ENCODE measurements around the gene LDLRAD3.

DNA sequence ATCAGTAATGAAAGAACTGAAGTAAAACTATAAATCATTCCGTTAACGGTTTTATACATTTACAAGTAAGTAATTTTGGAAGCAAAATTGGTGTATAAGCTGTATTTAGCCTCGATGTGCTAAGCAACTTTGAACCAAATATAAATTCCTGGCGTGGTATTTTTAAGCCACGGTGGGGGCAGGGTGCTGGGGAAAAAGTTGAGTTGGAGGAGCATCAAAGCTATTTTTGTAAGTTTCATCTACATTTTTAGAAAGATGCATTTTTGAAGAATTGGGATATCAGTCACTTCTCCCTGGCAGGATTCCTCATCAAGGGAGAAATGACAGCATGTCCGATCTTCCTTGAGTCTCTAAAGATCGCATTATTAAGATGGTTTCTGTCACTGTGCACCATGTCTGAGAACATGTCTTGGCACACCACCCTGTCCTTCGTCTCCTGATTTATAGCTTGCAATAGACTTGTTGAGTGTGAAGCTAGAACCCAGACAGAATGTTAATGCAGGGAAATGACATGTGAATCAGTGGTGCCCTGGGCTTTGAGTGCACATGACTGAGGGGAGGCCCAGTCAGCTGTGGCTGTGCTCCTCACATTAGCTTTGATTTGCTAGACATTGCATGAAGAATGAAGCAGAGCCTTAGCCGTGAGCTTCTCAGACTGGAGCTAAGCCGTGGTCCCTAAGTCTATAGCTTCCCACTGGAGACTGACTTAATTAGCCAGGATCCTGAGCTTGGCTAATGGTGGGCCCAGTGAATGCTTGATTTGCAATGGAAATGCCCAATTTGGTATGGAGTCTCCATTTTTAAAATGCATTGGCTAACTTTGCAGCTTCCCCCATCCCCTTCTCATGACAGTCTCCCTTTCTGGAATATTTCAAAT is 218.4 kb downstream of the LDLRAD3 start:
- TF ChIP-seq, protein P1, sequence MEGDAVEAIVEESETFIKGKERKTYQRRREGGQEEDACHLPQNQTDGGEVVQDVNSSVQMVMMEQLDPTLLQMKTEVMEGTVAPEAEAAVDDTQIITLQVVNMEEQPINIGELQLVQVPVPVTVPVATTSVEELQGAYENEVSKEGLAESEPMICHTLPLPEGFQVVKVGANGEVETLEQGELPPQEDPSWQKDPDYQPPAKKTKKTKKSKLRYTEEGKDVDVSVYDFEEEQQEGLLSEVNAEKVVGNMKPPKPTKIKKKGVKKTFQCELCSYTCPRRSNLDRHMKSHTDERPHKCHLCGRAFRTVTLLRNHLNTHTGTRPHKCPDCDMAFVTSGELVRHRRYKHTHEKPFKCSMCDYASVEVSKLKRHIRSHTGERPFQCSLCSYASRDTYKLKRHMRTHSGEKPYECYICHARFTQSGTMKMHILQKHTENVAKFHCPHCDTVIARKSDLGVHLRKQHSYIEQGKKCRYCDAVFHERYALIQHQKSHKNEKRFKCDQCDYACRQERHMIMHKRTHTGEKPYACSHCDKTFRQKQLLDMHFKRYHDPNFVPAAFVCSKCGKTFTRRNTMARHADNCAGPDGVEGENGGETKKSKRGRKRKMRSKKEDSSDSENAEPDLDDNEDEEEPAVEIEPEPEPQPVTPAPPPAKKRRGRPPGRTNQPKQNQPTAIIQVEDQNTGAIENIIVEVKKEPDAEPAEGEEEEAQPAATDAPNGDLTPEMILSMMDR (IDR thresholded peaks at IDR 0.05) = no peak
- TF ChIP-seq POLR2A (IDR thresholded peaks at IDR 0.05) = no peak
